GM23248 (cell line): Measurements from ENCODE around the gene BCL11B. TPM values are rescaled to one million over a fixed set of nuclear protein-coding genes. Genes with fewer than 3 reads are reported as not detected.

Source experiments
- DNase-seq: peaks from one replicate; pipeline ENCODE4 v3.0.0-alpha.2; 2015
- H2AFZ ChIP-seq: fragments of 200-600 bp; sonication (generic); 2 replicates; pipeline ENCODE4 v1.6.1; 2016; ENCODE audit warnings: antibody characterized with exemption
- H3F3A ChIP-seq: fragments of 200-600 bp; sonication (generic); 2 replicates; pipeline ENCODE4 v1.6.1; 2016; ENCODE audit warnings: mild to moderate bottlenecking, antibody characterized with exemption, mixed run types; ENCODE audit not compliant: insufficient read depth
- H3K27ac ChIP-seq: fragments of 200-600 bp; sonication (generic); 2 replicates; pipeline ENCODE4 v1.5.1; 2016; ENCODE audit warnings: mild to moderate bottlenecking
- H3K27me3 ChIP-seq: fragments of 200-600 bp; sonication (generic); replicated peaks from 2 replicates; pipeline ENCODE4 v1.6.1; 2016; ENCODE audit warnings: mild to moderate bottlenecking; ENCODE audit not compliant: insufficient read depth
- H3K36me3 ChIP-seq: fragments of 200-600 bp; sonication (generic); 2 replicates; pipeline ENCODE4 v1.6.1; 2016; ENCODE audit warnings: low read depth, mild to moderate bottlenecking
- H3K4me1 ChIP-seq: fragments of 200-600 bp; sonication (generic); 2 replicates; pipeline ENCODE4 v1.6.1; 2016; ENCODE audit warnings: mild to moderate bottlenecking; ENCODE audit not compliant: insufficient read depth
- H3K4me2 ChIP-seq: fragments of 200-600 bp; sonication (generic); one replicate; pipeline ENCODE4 v1.6.1; 2016; ENCODE audit warnings: mild to moderate bottlenecking; ENCODE audit not compliant: unreplicated experiment
- H3K4me3 ChIP-seq: fragments of 200-600 bp; sonication (generic); 2 replicates; pipeline ENCODE4 v1.5.1; 2016; ENCODE audit warnings: mild to moderate bottlenecking
- H3K79me2 ChIP-seq: fragments of 200-600 bp; sonication (generic); 2 replicates; pipeline ENCODE4 v1.6.1; 2016; ENCODE audit warnings: mild to moderate bottlenecking; ENCODE audit not compliant: insufficient read depth
- H3K9ac ChIP-seq: fragments of 200-600 bp; sonication (generic); 2 replicates; pipeline ENCODE4 v1.6.1; 2016; ENCODE audit warnings: mild to moderate bottlenecking
- H3K9me2 ChIP-seq: fragments of 200-600 bp; sonication (generic); 2 replicates; pipeline ENCODE4 v1.6.1; 2016; ENCODE audit warnings: mixed run types, mild to moderate bottlenecking, moderate library complexity; ENCODE audit not compliant: insufficient read depth
- H3K9me3 ChIP-seq: fragments of 200-600 bp; sonication (generic); one replicate; pipeline ENCODE4 v1.6.1; 2017; ENCODE audit warnings: low read depth
- H4K20me1 ChIP-seq: fragments of 200-600 bp; sonication (generic); 2 replicates; pipeline ENCODE4 v1.6.0; 2016; ENCODE audit not compliant: insufficient read depth
- EZH2 ChIP-seq: fragments of 200-600 bp; sonication (generic); IDR thresholded peaks from 2 replicates; pipeline ENCODE4 v1.6.1; 2018; ENCODE audit warnings: antibody characterized with exemption, mild to moderate bottlenecking; ENCODE audit not compliant: insufficient read depth, poor library complexity, severe bottlenecking
- EZH2phosphoT487 ChIP-seq: fragments of 200-600 bp; sonication (generic); IDR thresholded peaks from 2 replicates; pipeline ENCODE4 v1.6.1; 2018; ENCODE audit warnings: antibody characterized with exemption, moderate library complexity, mild to moderate bottlenecking, low read depth; ENCODE audit not compliant: insufficient read depth
- WGBS, 2 experiments: methylation state at CpG; one replicate each; pipeline ENCODE4 v1.1.6; 2015 to 2017; ENCODE audit warnings: low lambda C conversion rate in 2 of 2, low coverage in 1 of 2; ENCODE audit errors: missing lambda C conversion rate in 2 of 2; 5-methylcytosine and 5-hydroxymethylcytosine counted together
- in situ Hi-C: fragments of 300-500 bp; cut with MboI; formaldehyde crosslinking; loops from 2 replicates; pipeline ENCODE4 v1.15.0; 2020
- polyA plus RNA-seq: library from polyadenylated mRNA; unstranded; fragments of >200 nt; fragmentation: Nextera tagmentation; extraction: Ambion mirVana; gene quantifications from 2 replicates; pipeline ENCODE4 v1.2.1, GENCODE V29; 2016
- total RNA-seq: library from RNA; depleted of rRNA; stranded (reverse); fragments of >200 nt; shearing (Covaris generic); gene quantifications from 2 replicates; pipeline ENCODE4 v1.2.3, GENCODE V29; 2014

BCL11B gene
- total and polyA plus RNA-seq, 2 experiments from 2014 or later, result not detected

DNA sequence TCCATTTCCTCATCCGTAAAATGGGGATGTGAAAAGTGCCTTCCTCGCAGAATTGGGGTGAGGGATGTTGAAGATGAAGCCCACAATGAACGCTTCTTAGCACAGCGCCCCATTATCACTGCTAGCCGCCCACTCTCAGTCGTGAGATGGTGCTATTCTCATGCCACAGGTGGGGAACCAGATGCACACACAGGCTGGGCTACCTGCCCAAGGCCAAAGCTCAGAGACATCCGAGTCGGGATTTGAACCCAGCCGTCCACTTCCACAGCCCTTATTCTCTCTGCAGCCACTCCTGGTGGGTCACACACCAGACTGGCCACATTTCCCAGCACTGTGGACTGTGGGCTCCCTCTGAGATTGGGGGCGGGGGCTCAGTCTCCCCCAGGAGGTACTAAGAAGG is 55.8 kb downstream of the BCL11B start:
- H3K9me3 ChIP-seq, result no peaks in the 10 kb centered on the region
- no peak overlapping the region for H3K4me2 ChIP-seq
- no peak for TF ChIP-seq EZH2
- no peak for TF ChIP-seq EZH2phosphoT487
- no peak overlapping the region for H2AFZ ChIP-seq
- no peak for DNase-seq
- H3F3A ChIP-seq, result no peaks in the 10 kb centered on the region
- H3K9ac ChIP-seq, result no peak overlapping the region
- in situ Hi-C loops, result no loop called here
- H3K9me2 ChIP-seq, result no peaks in the 10 kb centered on the region
- no peak overlapping the region for H3K27ac ChIP-seq
- no peaks in the 10 kb centered on the region for H4K20me1 ChIP-seq
- no peaks in the 10 kb centered on the region for H3K36me3 ChIP-seq
- no peaks in the 10 kb centered on the region for H3K79me2 ChIP-seq
- H3K27me3 ChIP-seq, result peaks cover 7% of the 10 kb centered on the region
- no peak overlapping the region for H3K4me3 ChIP-seq
- H3K4me1 ChIP-seq, result no peaks in the 10 kb centered on the region
- 55 to 64% methylated on average over 10 of the region's 10 CpGs for WGBS, 2 experiments

DNA sequence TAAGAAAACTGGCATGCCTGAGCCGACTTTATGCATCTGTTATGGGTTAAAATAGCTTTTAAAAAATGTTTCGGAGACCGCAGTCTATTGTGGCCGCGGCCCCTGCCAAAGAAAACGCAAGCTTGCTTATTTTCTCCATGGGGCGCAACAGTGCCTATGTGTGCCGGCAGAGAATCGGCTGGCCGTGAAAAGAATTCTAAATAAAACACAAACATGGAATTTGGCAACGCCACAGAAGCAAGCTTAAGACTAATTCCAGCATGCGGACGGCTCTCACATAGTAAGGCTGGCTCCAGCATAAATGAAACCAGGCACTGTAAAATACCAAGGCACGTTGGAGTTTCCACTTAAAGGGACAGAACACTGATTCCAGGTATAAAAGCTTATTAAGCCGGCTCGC is 56.7 kb downstream of the BCL11B start:
- in situ Hi-C loops, result no loop called here
- H3K27me3 ChIP-seq, result peaks cover 7% of the 10 kb centered on the region
- H3K9me3 ChIP-seq, result no peaks in the 10 kb centered on the region
- H3K4me3 ChIP-seq, result peak overlapping the region; percentile 52
- no peaks in the 10 kb centered on the region for H3K4me1 ChIP-seq
- H3K4me2 ChIP-seq, result peak overlapping the region; percentile 66
- H3K36me3 ChIP-seq, result no peaks in the 10 kb centered on the region
- H3K9ac ChIP-seq, result no peak overlapping the region
- no peaks in the 10 kb centered on the region for H3F3A ChIP-seq
- H3K79me2 ChIP-seq, result no peaks in the 10 kb centered on the region
- TF ChIP-seq EZH2phosphoT487 (no peak), EZH2 (no peak)
- no peak overlapping the region for H3K27ac ChIP-seq
- H3K9me2 ChIP-seq, result no peaks in the 10 kb centered on the region
- WGBS, 2 experiments, result 1% methylated on average over 16 of the region's 16 CpGs
- no peaks in the 10 kb centered on the region for H4K20me1 ChIP-seq
- H2AFZ ChIP-seq, result peak overlapping the region; percentile 43
- peak; percentile 58 for DNase-seq

DNA sequence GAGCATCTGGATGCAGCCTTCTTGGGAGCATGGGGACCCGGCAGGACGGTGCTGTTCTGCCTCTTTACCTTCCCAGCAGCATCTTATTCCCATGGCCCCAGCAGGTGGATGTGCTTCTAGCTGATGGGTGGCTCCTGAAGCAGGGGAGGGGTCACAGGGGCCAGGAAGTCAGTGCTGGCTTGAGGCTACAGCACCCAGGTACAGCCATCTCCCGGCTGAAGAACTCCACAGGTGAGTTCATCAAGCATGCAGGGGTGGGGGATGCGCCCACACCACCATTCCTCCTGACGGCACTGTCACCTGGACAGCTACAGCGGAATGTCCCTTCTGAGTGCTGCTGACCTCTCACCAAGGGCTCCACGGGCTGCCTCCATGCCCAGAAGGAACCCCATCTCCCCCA is 57.3 kb downstream of the BCL11B start:
- H3K4me3 ChIP-seq, result no peak overlapping the region
- H3K79me2 ChIP-seq, result no peaks in the 10 kb centered on the region
- in situ Hi-C loops, result no loop called here
- 63 to 82% methylated on average over 4 to 7 of the region's 7 CpGs for WGBS, 2 experiments
- no peak overlapping the region for H3K9ac ChIP-seq
- H3K9me3 ChIP-seq, result no peaks in the 10 kb centered on the region
- no peaks in the 10 kb centered on the region for H3F3A ChIP-seq
- no peak for DNase-seq
- H3K27ac ChIP-seq, result no peak overlapping the region
- H2AFZ ChIP-seq, result no peak overlapping the region
- no peaks in the 10 kb centered on the region for H4K20me1 ChIP-seq
- H3K9me2 ChIP-seq, result no peaks in the 10 kb centered on the region
- no peak overlapping the region for H3K4me2 ChIP-seq
- no peaks in the 10 kb centered on the region for H3K36me3 ChIP-seq
- H3K27me3 ChIP-seq, result peaks cover 7% of the 10 kb centered on the region
- H3K4me1 ChIP-seq, result no peaks in the 10 kb centered on the region
- TF ChIP-seq EZH2phosphoT487 (no peak), EZH2 (no peak)

DNA sequence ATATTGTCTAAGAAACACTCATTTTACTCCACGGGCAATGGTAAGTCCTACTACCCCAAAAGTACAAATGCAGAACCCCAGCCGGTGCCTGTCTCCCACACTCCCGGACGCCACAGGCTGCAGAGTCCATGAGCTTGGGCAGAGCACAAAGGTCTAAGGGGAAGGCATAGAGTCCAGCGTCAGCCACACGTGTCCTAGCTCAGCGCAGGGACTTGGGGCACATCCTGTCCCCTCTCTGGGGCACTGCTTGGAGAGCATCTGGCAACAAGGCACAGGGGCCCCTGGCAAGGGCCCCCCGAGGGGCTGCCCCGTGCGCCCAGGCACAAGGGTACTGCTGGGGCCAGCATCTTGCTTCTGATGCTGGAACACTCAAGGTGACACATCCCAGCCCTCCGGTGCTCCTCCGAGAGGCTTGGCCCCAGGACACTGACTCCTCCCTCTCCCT is 58.4 kb downstream of the BCL11B start:
- H3K27ac ChIP-seq, result no peak overlapping the region
- WGBS, 2 experiments, result 2 to 5% methylated on average over 9 to 12 of the region's 12 CpGs
- no peak overlapping the region for H3K9ac ChIP-seq
- no peak for DNase-seq
- TF ChIP-seq EZH2phosphoT487 (no peak), EZH2 (no peak)
- no peak overlapping the region for H3K4me3 ChIP-seq
- H3K4me2 ChIP-seq, result no peak overlapping the region
- no peaks in the 10 kb centered on the region for H3K4me1 ChIP-seq
- no peak overlapping the region for H2AFZ ChIP-seq
- no peaks in the 10 kb centered on the region for H3K9me2 ChIP-seq
- no peaks in the 10 kb centered on the region for H3K36me3 ChIP-seq
- H4K20me1 ChIP-seq, result no peaks in the 10 kb centered on the region
- no peaks in the 10 kb centered on the region for H3K79me2 ChIP-seq
- no peaks in the 10 kb centered on the region for H3K9me3 ChIP-seq
- no peaks in the 10 kb centered on the region for H3F3A ChIP-seq
- in situ Hi-C loops, result no loop called here
- H3K27me3 ChIP-seq, result peaks cover 7% of the 10 kb centered on the region

DNA sequence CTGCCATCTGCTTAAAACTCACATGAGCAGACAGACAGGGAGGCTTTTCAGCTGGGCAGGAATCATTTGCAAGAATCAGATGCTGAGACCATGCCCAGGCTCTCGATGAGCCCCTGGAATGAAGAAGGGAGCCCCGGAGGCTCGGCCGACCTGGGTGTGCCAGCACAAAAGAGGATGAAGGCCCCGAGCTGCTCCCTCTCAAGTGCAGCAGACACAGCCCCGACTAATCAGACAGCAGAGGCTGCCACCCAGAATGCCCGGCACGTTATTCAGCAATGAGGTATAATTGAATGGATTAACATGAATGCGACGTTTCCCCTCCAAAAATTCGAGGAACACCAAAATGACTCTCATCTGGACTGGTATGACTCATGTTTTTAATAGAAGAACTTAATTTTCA is 58.9 kb downstream of the BCL11B start:
- no peaks in the 10 kb centered on the region for H3K79me2 ChIP-seq
- no peaks in the 10 kb centered on the region for H3K4me1 ChIP-seq
- no peak overlapping the region for H3K9ac ChIP-seq
- H4K20me1 ChIP-seq, result no peaks in the 10 kb centered on the region
- TF ChIP-seq EZH2 (no peak), EZH2phosphoT487 (no peak)
- H3K27ac ChIP-seq, result no peak overlapping the region
- H3K9me3 ChIP-seq, result no peaks in the 10 kb centered on the region
- H3K27me3 ChIP-seq, result peaks cover 7% of the 10 kb centered on the region
- DNase-seq, result peak; percentile 10
- no peaks in the 10 kb centered on the region for H3K36me3 ChIP-seq
- H3K4me3 ChIP-seq, result no peak overlapping the region
- no peaks in the 10 kb centered on the region for H3K9me2 ChIP-seq
- no peak overlapping the region for H2AFZ ChIP-seq
- in situ Hi-C loops, result no loop called here
- H3K4me2 ChIP-seq, result no peak overlapping the region
- WGBS, 2 experiments, result 9 to 13% methylated on average over 11 of the region's 11 CpGs
- no peaks in the 10 kb centered on the region for H3F3A ChIP-seq
